Ectodermal cell (in vitro differentiated cells): ENCODE measurements around the gene ALDH1B1.

Experiments used
- H3K27ac ChIP-seq: 2 replicates; pipeline ENCODE4 v1.7.0; 2013; ENCODE audit warnings: mild to moderate bottlenecking, low read depth, low read length; ENCODE audit not compliant: insufficient read depth, poor library complexity, severe bottlenecking
- H3K27me3 ChIP-seq: 2 replicates; pipeline ENCODE4 v1.7.0; 2013; ENCODE audit warnings: mild to moderate bottlenecking, low read length; ENCODE audit not compliant: insufficient read depth, control insufficient read depth, poor library complexity, severe bottlenecking
- H3K36me3 ChIP-seq: one replicate; pipeline ENCODE4 v1.7.0; 2013; ENCODE audit warnings: low read length; ENCODE audit not compliant: control insufficient read depth, insufficient read depth
- H3K4me1 ChIP-seq: one replicate; pipeline ENCODE4 v1.7.0; 2013; ENCODE audit warnings: low read length; ENCODE audit not compliant: control insufficient read depth, insufficient read depth
- H3K4me3 ChIP-seq: 2 replicates; pipeline ENCODE4 v1.7.0; 2013; ENCODE audit warnings: low read depth, low read length, control low read depth; ENCODE audit not compliant: insufficient read depth
- H3K9me3 ChIP-seq: 2 replicates; pipeline ENCODE4 v1.7.0; 2013; ENCODE audit warnings: mild to moderate bottlenecking, low read length, moderate library complexity; ENCODE audit not compliant: control insufficient read depth
- WGBS, 2 experiments: methylation state at CpG; one replicate each; pipeline ENCODE4 v1.1.7; 2013; ENCODE audit warnings: missing lambda C conversion rate in 2 of 2; 5-methylcytosine and 5-hydroxymethylcytosine counted together

The ALDH1B1 gene

DNA sequence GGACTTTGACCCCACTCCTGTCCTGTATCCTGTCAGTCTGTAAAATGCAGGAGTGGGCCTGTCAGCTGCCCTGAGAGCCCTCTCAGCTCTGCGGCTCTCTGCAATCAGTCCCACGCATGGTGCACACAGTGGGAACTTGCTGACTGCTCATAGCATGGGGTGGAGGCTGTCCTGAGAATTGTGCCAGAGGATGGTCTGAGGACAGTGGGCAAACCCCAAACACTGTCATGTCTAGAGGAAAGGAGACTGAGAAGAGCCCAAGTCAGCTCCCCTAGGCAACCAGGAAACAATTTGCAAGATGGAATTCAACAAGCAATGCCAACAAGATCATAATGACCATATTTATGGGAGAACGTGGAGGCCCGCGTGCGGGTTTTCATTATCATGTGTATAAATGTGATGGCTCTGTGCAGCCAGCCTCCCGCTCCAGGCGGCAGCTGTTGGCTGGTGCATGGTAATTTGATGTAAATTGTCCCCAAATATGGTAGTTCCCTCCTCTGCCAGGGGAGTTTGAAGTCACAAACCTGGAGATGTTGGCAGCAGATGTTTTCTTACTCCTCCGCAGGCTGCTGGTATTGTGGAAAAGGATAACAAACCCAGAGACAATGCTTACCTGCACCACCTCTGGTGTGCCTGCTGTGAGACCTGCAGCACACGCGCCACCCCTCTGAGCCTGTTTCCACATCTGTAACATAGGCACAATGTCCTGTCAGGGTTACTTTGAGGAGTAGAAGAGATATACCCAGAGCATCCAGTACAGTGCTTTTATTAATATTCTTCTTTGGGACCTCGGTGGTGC is 39.8 kb upstream of the ALDH1B1 start:
- H3K36me3 ChIP-seq: no peaks in the 10 kb centered on the region
- no peaks in the 10 kb centered on the region for H3K9me3 ChIP-seq
- peaks cover 9% of the 10 kb centered on the region for H3K27me3 ChIP-seq
- no peak overlapping the region for H3K4me3 ChIP-seq
- no peak overlapping the region for H3K27ac ChIP-seq
- peaks cover 8% of the 10 kb centered on the region for H3K4me1 ChIP-seq
- 75 to 76% methylated on average over 12 of the region's 12 CpGs for WGBS, 2 experiments

DNA sequence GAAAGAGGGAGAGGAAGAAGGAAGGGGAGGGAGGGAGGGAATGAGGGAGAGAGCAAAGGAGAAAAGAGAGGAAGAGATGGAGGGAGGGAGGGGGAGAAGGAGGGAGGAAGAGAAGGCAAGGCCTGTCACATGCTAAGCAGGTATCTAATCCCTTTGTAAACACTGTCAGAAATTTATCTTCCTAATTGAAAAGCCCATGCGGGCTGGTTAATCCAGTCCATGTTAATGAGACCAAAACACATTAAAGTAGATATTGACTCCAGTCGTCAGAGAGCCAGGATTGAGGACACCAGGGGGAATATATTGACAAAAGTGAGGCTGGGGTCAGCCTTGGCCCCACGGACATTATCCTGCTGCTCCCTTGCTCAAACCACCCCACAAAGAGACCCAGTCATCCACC is 37.4 kb upstream of the ALDH1B1 start:
- H3K9me3 ChIP-seq: no peaks in the 10 kb centered on the region
- H3K4me3 ChIP-seq: no peak overlapping the region
- H3K4me1 ChIP-seq: peaks cover 7% of the 10 kb centered on the region
- H3K27me3 ChIP-seq: peaks cover 9% of the 10 kb centered on the region
- H3K36me3 ChIP-seq: no peaks in the 10 kb centered on the region
- WGBS, 2 experiments: 44 to 58% methylated on average over 3 of the region's 3 CpGs
- no peak overlapping the region for H3K27ac ChIP-seq

DNA sequence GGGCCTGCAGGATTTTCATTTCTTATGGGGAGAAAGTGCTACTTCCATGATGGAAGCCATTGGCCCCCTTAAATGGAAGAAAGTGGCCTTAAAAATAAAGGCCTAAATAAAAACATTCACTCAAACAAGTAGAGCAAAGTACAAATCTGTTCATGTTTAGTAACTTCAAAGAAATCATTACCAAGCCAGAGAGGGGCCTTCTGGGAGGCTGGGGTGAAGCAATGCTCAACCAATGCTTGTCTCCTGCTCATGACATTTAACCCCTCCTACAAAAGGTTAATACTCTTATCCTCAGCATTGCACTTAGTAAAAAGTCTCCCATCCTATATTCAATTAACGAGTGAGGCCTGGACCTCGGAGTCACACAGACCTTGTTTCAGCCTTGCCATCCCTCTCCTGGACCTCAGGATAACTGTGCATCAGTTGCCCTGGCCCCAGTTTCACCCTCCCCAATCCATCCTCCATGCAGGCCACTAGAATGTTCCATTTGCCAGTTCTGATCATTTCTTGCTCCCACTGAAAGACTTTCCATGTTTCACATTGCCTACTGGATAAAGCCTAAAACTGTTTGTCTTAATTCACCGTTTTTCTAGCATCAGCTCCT is 36.9 kb upstream of the ALDH1B1 start:
- no peak overlapping the region for H3K4me3 ChIP-seq
- no peaks in the 10 kb centered on the region for H3K36me3 ChIP-seq
- peaks cover 9% of the 10 kb centered on the region for H3K27me3 ChIP-seq
- H3K9me3 ChIP-seq: no peaks in the 10 kb centered on the region
- H3K27ac ChIP-seq: no peak overlapping the region
- H3K4me1 ChIP-seq: peaks cover 8% of the 10 kb centered on the region
- WGBS, 2 experiments: 95% methylated on average over 3 of the region's 3 CpGs

DNA sequence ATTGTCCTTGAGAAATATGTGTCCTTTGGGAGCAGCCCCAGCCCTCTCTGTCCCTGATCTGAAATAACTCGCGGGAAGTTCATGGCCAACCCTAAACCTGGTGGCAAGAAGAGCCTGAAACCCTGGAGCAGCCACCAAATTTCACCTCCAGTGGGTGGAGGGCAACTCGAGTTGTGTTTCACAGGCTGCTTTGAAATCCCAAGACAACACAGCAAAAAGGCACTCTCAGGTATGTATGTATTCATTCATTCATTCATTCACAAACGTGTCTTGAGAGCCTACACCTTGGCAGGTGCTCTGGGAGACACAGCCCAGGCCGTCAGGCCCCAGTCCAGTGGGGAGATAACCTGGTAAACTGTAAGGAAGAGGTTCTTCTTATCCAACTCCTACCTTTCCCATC is 35.7 kb upstream of the ALDH1B1 start:
- peaks cover 6% of the 10 kb centered on the region for H3K27me3 ChIP-seq
- H3K27ac ChIP-seq: no peak overlapping the region
- 82 to 94% methylated on average over 5 of the region's 5 CpGs for WGBS, 2 experiments
- H3K9me3 ChIP-seq: no peaks in the 10 kb centered on the region
- no peak overlapping the region for H3K4me3 ChIP-seq
- peaks cover 19% of the 10 kb centered on the region for H3K4me1 ChIP-seq
- no peaks in the 10 kb centered on the region for H3K36me3 ChIP-seq

DNA sequence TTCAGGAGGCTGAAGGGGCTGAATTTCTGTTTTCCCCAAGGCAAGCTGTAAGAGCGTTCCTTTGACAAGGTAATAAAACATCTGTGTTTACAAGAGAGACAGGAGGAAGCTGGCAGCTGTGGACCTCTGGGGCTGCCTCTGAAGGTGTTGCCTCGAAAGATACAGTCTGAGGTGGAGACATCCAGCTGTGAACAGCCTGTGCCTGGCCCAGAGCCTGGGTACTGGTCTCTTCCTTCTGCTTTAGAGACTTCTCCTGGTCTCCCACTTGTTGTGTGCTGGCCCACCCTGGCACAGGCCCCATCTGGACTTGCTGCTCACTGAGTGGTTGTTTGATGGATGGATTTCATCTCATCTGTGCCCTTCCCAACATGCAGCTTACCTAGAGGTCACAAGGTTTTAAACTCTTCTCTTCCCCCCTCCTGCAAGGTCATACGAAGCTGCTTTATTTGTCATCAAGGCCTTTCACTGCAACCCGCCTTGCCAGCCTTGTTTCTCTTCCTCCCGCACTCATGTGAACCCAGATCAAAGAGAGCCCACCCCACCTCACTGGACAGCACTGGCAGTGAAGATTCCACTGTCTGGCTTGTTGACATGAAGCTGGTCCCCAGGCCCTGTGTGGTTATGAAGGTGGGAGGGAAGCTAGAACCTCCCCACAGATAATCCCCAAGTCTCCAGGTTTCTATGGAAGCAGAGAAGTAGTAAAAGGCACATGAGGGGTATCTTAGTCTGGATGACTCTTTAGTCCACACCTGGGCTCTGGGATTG is 35.0 kb upstream of the ALDH1B1 start:
- 85 to 87% methylated on average over 5 of the region's 5 CpGs for WGBS, 2 experiments
- no peak overlapping the region for H3K27ac ChIP-seq

DNA sequence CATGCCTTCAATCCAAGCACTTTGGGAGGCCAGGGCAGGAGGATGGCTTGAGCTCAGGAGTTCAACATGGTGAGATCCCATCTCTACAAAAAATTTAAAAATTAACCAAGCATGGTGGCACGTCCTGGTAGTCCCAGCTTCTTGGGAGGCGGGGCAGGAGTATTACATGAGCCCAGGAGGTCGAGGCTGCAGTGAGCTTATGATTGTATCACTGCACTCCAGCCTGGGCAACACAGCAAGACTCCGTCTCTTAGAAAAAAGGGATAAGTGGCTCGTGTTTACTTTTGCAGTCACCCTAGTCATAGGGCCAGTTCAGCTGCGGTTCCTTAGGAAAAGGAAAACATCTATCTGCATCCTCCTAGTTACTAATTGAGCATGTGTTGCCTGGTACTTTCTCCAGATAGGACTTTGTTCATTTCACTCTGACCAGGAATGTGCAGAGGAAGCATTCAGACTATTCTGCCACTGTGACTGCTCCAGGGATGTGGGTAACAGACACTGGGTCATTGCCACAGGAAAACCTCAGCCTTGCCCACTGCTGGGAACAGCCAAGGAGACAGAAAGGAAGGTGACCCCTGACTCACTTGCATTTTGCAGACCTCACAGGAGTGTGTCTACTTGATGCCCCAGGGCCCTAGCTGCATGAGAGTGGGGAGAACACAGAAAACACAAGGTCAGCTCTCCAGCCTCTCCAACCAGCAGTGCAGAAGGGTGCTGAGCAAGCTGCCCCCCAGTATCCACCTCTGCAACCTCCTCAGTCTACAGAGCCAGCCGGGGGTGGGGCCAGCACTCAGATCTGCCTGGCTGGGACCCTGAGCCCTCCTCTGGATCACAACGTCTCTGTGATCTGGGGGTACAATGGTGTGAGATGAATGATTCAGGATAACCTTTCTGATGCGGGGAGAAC is 33.9 kb upstream of the ALDH1B1 start:
- Histone ChIP-seq H3K4me3 (no peak overlapping the region), H3K27ac (no peak overlapping the region), H3K36me3 (no peaks in the 10 kb centered on the region), H3K4me1 (peaks cover 12% of the 10 kb centered on the region), H3K27me3 (no peaks in the 10 kb centered on the region), H3K9me3 (no peaks in the 10 kb centered on the region)
- 83 to 84% methylated on average over 9 of the region's 9 CpGs for WGBS, 2 experiments

More for the DNA sequence above, 35.0 kb upstream of the ALDH1B1 start:
- Histone ChIP-seq H3K36me3 (no peaks in the 10 kb centered on the region), H3K9me3 (no peaks in the 10 kb centered on the region), H3K4me1 (peaks cover 17% of the 10 kb centered on the region), H3K27me3 (peaks cover 6% of the 10 kb centered on the region), H3K4me3 (no peak overlapping the region)

DNA sequence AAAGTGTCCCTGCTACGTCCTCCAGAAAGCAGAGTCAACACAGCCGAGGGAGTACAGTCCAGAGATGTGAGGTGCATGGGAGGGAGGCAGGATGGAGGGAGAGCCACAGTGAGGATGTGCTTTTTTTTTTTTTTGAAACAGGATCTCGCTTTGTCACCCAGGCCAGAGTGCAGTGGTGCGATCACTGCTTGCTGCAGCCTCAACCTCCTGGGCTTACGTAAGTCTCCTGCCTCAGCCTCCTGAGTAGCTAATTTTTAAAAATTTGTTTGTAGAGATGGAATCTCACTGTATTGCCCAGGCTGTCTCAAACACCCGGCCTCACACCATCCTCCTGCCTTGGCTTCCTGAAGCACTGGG is 33.2 kb upstream of the ALDH1B1 start:
- no peaks in the 10 kb centered on the region for H3K36me3 ChIP-seq
- no peak overlapping the region for H3K4me3 ChIP-seq
- WGBS, 2 experiments: 91 to 94% methylated on average over 6 of the region's 6 CpGs
- peaks cover 12% of the 10 kb centered on the region for H3K4me1 ChIP-seq
- no peaks in the 10 kb centered on the region for H3K27me3 ChIP-seq
- H3K9me3 ChIP-seq: no peaks in the 10 kb centered on the region
- H3K27ac ChIP-seq: no peak overlapping the region

DNA sequence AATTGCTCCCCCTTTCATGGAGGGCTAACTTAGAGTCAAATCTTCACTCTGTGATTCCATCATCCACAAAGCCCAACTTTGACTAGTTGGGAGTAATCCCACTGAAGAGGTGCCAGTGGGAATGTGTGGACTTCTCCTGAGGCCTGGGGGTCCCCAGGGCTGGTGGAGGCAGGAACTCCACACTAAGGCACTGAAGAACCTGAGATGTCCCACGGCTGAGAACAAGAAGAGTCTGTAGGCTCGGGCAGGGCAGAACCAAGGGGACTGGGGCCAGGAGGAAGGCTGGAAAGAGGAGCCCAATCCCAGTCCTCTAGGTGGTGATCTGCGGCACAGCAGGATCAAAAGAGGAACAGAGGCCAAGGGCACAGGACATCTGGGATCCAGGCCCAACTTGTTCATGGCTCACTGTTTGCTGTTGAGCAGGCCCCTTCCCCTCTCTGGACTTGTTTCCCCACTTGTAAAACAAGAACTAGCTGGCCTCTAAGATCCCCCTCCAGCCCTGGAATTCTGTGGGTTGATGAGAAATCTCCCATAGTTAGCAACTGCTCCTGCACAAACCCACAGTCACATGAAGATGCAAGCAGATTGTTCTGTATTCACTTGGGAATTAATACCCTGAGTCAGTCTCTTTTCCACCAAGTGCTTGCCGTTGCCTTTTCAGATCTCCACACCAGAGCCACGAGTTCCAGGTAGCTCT is 32.7 kb upstream of the ALDH1B1 start:
- Histone ChIP-seq H3K4me1 (peaks cover 12% of the 10 kb centered on the region), H3K27ac (no peak overlapping the region), H3K4me3 (no peak overlapping the region), H3K9me3 (no peaks in the 10 kb centered on the region), H3K36me3 (no peaks in the 10 kb centered on the region), H3K27me3 (no peaks in the 10 kb centered on the region)
- WGBS, 2 experiments: 84 to 85% methylated on average over 5 of the region's 5 CpGs

DNA sequence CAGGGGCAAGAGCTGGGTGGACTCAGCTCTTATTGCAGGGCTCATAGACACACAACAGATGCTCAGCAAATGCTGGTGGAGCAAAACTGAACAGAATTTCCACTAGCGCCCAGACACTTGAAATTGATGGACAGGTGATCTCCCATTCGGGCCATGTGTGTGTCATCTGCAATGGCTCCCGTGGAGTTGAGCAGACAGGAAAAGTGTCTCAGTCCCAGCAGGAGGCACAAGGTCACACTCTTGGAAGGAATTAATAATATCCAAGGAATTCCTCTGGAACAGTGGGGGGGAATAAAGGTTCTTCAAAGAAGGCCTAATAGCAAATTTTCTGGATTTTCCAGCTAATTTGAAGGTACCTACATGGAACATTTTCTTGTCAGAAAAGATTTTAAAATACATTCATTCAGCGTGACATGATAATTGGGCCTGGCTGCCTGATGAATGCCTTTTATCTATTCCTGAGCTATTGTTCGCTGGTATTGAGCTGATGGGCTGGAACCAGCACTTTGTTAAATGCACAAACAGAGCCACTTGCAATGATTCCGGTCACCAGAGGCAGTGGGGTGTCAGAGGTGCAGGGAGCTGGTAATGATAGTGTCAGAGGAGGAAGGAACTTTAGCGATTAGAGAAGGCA is 31.5 kb upstream of the ALDH1B1 start:
- H3K36me3 ChIP-seq: no peaks in the 10 kb centered on the region
- 71 to 76% methylated on average over 7 of the region's 7 CpGs for WGBS, 2 experiments
- H3K27ac ChIP-seq: no peak overlapping the region
- peaks cover 4% of the 10 kb centered on the region for H3K27me3 ChIP-seq
- peaks cover 12% of the 10 kb centered on the region for H3K4me1 ChIP-seq
- no peaks in the 10 kb centered on the region for H3K9me3 ChIP-seq
- no peak overlapping the region for H3K4me3 ChIP-seq
